IMR-90 (cell line): ENCODE results near the gene TCEAL1. TPM values are rescaled to one million over a fixed set of nuclear protein-coding genes. Genes with fewer than 3 reads are reported as not detected.

Experiments
- ATAC-seq: fragments of 200-7000 bp; cut with Tn5 transposase; 2 replicates; pipeline ENCODE4 v1.9.1; 2020; ENCODE audit warnings: low read depth, mild to moderate bottlenecking, moderate library complexity
- BruUV-seq: library from RNA; stranded (reverse); fragments of 400-500 nt; replicated peaks from 2 replicates; lab custom pipeline; 2021; lab: Mats Ljungman, UMichigan
- CTCF ChIA-PET: fragments of 300-600 bp; formaldehyde crosslinking; extraction: SDS; loops from one replicate; lab custom pipeline; 2021; ENCODE audit warnings: antibody characterized with exemption; lab: Yijun Ruan, JAX
- POLR2A ChIA-PET: fragments of 300-600 bp; sonication (Branson Sonifier 250); formaldehyde crosslinking; loops from one replicate; lab custom pipeline; 2022; ENCODE audit warnings: antibody characterized with exemption; ENCODE audit not compliant: unreplicated experiment; lab: Charles Lee
- DNase-seq: peaks from one replicate; pipeline ENCODE4 v3.0.0; 2013
- H2AFZ ChIP-seq: replicated peaks from 2 replicates; pipeline ENCODE3; 2013; ENCODE audit warnings: low read length, mild to moderate bottlenecking; ENCODE audit not compliant: poor library complexity
- H2AK5ac ChIP-seq: 2 replicates; pipeline ENCODE4 v1.6.1; 2013; ENCODE audit warnings: low read depth, low read length, inconsistent platforms
- H2AK9ac ChIP-seq: replicated peaks from 2 replicates; pipeline ENCODE3; 2013; ENCODE audit warnings: mild to moderate bottlenecking, low read depth, low read length, moderate library complexity; ENCODE audit not compliant: poor library complexity
- H2BK120ac ChIP-seq: 2 replicates; pipeline ENCODE4 v1.6.1; 2013; ENCODE audit warnings: low read depth, low read length, inconsistent platforms
- H2BK15ac ChIP-seq: 3 replicates; pipeline ENCODE4 v1.6.1; 2013; ENCODE audit warnings: low read depth, low read length, inconsistent platforms
- H2BK20ac ChIP-seq: 2 replicates; pipeline ENCODE4 v1.6.1; 2013; ENCODE audit warnings: low read depth, mild to moderate bottlenecking, inconsistent platforms, low read length, moderate library complexity
- H2BK5ac ChIP-seq: 2 replicates; pipeline ENCODE4 v1.6.1; 2013; ENCODE audit warnings: mild to moderate bottlenecking, low read depth, low read length, inconsistent platforms; ENCODE audit not compliant: poor library complexity, severe bottlenecking
- H3K14ac ChIP-seq: replicated peaks from 2 replicates; pipeline ENCODE4 v1.6.1; 2013; ENCODE audit warnings: low read depth, low read length, inconsistent platforms
- H3K18ac ChIP-seq: 2 replicates; pipeline ENCODE4 v1.6.1; 2013; ENCODE audit warnings: low read depth, low read length, control low read depth
- H3K23ac ChIP-seq: 2 replicates; pipeline ENCODE4 v1.6.1; 2013; ENCODE audit warnings: low read depth, low read length, inconsistent platforms
- H3K27ac ChIP-seq: 2 replicates; pipeline ENCODE4 v1.5.1; 2013; ENCODE audit warnings: mild to moderate bottlenecking, control low read depth, low read length; ENCODE audit not compliant: insufficient read depth
- H3K27me3 ChIP-seq: 2 replicates; pipeline ENCODE4 v1.6.1; 2013; ENCODE audit warnings: low read length; ENCODE audit not compliant: control insufficient read depth, insufficient read depth
- H3K36me3 ChIP-seq: 2 replicates; pipeline ENCODE4 v1.6.1; 2013; ENCODE audit warnings: low read length, mixed read lengths; ENCODE audit not compliant: control insufficient read depth, insufficient read depth
- H3K4ac ChIP-seq: 2 replicates; pipeline ENCODE4 v1.6.1; 2013; ENCODE audit warnings: low read depth, low read length, inconsistent platforms
- H3K4me1 ChIP-seq: 2 replicates; pipeline ENCODE4 v1.6.1; 2013; ENCODE audit warnings: low read length, mixed read lengths; ENCODE audit not compliant: control insufficient read depth, insufficient read depth
- H3K4me2 ChIP-seq: 2 replicates; pipeline ENCODE4 v1.6.1; 2013; ENCODE audit warnings: low read depth, mild to moderate bottlenecking, control low read depth, low read length, moderate library complexity
- H3K4me3 ChIP-seq: 2 replicates; pipeline ENCODE4 v1.5.1; 2013; ENCODE audit warnings: low read depth, mild to moderate bottlenecking, control low read depth, low read length, moderate library complexity; ENCODE audit not compliant: insufficient read depth
- H3K56ac ChIP-seq: 2 replicates; pipeline ENCODE4 v1.6.1; 2013; ENCODE audit warnings: low read length, inconsistent platforms; ENCODE audit not compliant: insufficient read depth; ENCODE audit errors: extremely low read depth
- H3K79me1 ChIP-seq, 2 experiments: 2 replicates each; pipeline ENCODE4 v1.6.1; 2013; ENCODE audit warnings: low read length in 2 of 2, inconsistent platforms in 1 of 2, low read depth in 1 of 2
- H3K9ac ChIP-seq: 2 replicates; pipeline ENCODE4 v1.6.1; 2013; ENCODE audit warnings: low read depth, low read length, control low read depth
- H3K9me1 ChIP-seq: 2 replicates; pipeline ENCODE4 v1.6.1; 2013; ENCODE audit warnings: low read length, inconsistent platforms; ENCODE audit not compliant: insufficient read depth
- H3K9me3 ChIP-seq: 2 replicates; pipeline ENCODE4 v1.6.1; 2013; ENCODE audit warnings: low read length; ENCODE audit not compliant: control insufficient read depth, insufficient read depth
- H4K20me1 ChIP-seq: 2 replicates; pipeline ENCODE4 v1.6.1; 2013; ENCODE audit warnings: low read length, inconsistent platforms; ENCODE audit not compliant: insufficient read depth
- H4K5ac ChIP-seq: 2 replicates; pipeline ENCODE4 v1.6.1; 2013; ENCODE audit warnings: mild to moderate bottlenecking, low read depth, low read length, control low read depth
- H4K8ac ChIP-seq, 2 experiments: 2 replicates each; pipeline ENCODE4 v1.6.1; 2013; ENCODE audit warnings: low read depth in 2 of 2, low read length in 2 of 2, control low read depth in 1 of 2, inconsistent platforms in 1 of 2
- H4K91ac ChIP-seq: 2 replicates; pipeline ENCODE4 v1.6.1; 2013; ENCODE audit warnings: low read depth, low read length, inconsistent platforms; ENCODE audit not compliant: insufficient read depth
- CEBPB ChIP-seq: IDR thresholded peaks from 2 replicates; pipeline ENCODE4 v1.6.1; 2012; ENCODE audit warnings: low read depth, low read length, improper control_type of control experiment
- ELK1 ChIP-seq: fragments of 150-350 bp; IDR thresholded peaks from 2 replicates; pipeline ENCODE4 v1.6.1; 2016; ENCODE audit warnings: low read depth, mild to moderate bottlenecking, low read length, moderate library complexity, borderline replicate concordance
- POLR2A ChIP-seq: IDR thresholded peaks from 2 replicates; pipeline ENCODE4 v1.6.1; 2012; ENCODE audit warnings: mild to moderate bottlenecking, low read depth, low read length
- RAD21 ChIP-seq: IDR thresholded peaks from 2 replicates; pipeline ENCODE4 v1.6.1; 2012; ENCODE audit warnings: low read length, improper control_type of control experiment
- SMC3 ChIP-seq: fragments of 150-350 bp; IDR thresholded peaks from 2 replicates; pipeline ENCODE4 v1.6.1; 2016; ENCODE audit warnings: low read depth, mild to moderate bottlenecking, antibody characterized with exemption, low read length, moderate library complexity
- WGBS, 2 experiments: methylation state at CpG; one replicate each; pipeline versions ENCODE4 v1.1.5 to v1.1.7; 2013; ENCODE audit warnings: missing lambda C conversion rate in 2 of 2; ENCODE audit not compliant: insufficient read length in 1 of 2; ENCODE audit errors: extremely low coverage in 2 of 2; 5-methylcytosine and 5-hydroxymethylcytosine counted together
- dilution Hi-C: fragments of 300-500 bp; cut with HindIII; formaldehyde crosslinking; loops from one replicate; pipeline ENCODE4 v1.14.3; 2018; ENCODE audit warnings: low sequenced_read_pairs; ENCODE audit not compliant: unreplicated experiment
- in situ Hi-C: fragments of 300-500 bp; cut with MboI; formaldehyde crosslinking; loops from 3 replicates; pipeline ENCODE4 v1.14.3; 2019; ENCODE audit warnings: low sequenced_read_pairs, inconsistent platforms, mixed read lengths
- intact Hi-C: fragments of 100-400 bp; cut with micrococcal nuclease; formaldehyde crosslinking; loops from 2 replicates; pipeline ENCODE4 v1.10.0; 2022
- polyA plus RNA-seq, 3 experiments: library from polyadenylated mRNA; depleted of rRNA; stranded (reverse); fragments of >200 nt; gene quantifications; 2 replicates each; pipeline ENCODE4 v1.2.3, GENCODE V29; 2012; ENCODE audit warnings: low replicate concordance in 1 of 3
- total RNA-seq: library from RNA; depleted of rRNA; stranded (reverse); fragments of >200 nt; gene quantifications from 2 replicates; pipeline ENCODE4 v1.2.3, GENCODE V29; 2012

The TCEAL1 gene
- total and polyA plus RNA-seq, 2 of the 4 experiments (the other 2 are of a cell fraction): 9.1 to 21.8 TPM

- TF ChIP-seq ELK1: no peak
Observed at GRCh38 chrX:103630171-103630511, 1.4 kb downstream of the TCEAL1 start (continued).

GRCh38 chrX:103631145-103631544, 2.4 kb downstream of the TCEAL1 start:
- Histone ChIP-seq H3K9me3 (no peaks in the 10 kb centered on the region), H3K18ac (no peak overlapping the region), H4K91ac (no peak overlapping the region), H3K9ac (no peak overlapping the region), H4K8ac (no peak overlapping the region), H3K4me3 (no peak overlapping the region), H3K4me1 (no peaks in the 10 kb centered on the region), H3K27ac (no peak overlapping the region), H3K9me1 (peaks cover 3% of the 10 kb centered on the region; the same call in 1 of the 2 replicates), H3K79me1 (peaks cover 0 to 7% of the 10 kb centered on the region in 2 experiments; a peak in 1 of 4 replicates), H2AK5ac (no peak overlapping the region), H3K23ac (no peak overlapping the region), H2BK20ac (no peak overlapping the region), H2BK15ac (no peak overlapping the region), H2AK9ac (no peak overlapping the region), H3K36me3 (no peaks in the 10 kb centered on the region), H3K14ac (no peak overlapping the region), H3K27me3 (no peaks in the 10 kb centered on the region), H3K4ac (no peak overlapping the region), H2BK120ac (no peak overlapping the region), H2AFZ (no peak overlapping the region), H3K4me2 (no peak overlapping the region), H2BK5ac (no peak overlapping the region), H4K5ac (no peak overlapping the region), H4K20me1 (no peaks in the 10 kb centered on the region), H3K56ac (no peak overlapping the region)
- POLR2A ChIA-PET: no interaction called here
- TF ChIP-seq SMC3: no peak
- TF ChIP-seq CEBPB: no peak
- no peak for TF ChIP-seq RAD21
- TF ChIP-seq POLR2A: no peak
- DNase-seq: no peak
- intact Hi-C loops (loop anchor here (2.0 to 10.0 kb wide), 3 partner anchors 56 to 94 kb away; partner anchors contain the start of gene MORF4L2), in situ Hi-C loops (no loop called here), dilution Hi-C loops (no loop called here)
- WGBS, 2 experiments: 90% methylated on average over 5 of the region's 5 CpGs; no CpG with 5 or more reads in 1 of the 2 experiments
- CTCF ChIA-PET: no interaction called here
- no TSS peak for BruUV-seq
- ATAC-seq: no peak
